ENCODE results near the gene THUMPD1.

Gene THUMPD1

GRCh38 chr16:20750558-20750957 is 8.9 kb upstream of the THUMPD1 start:
- H3K4me3 ChIP-seq (ENCODE audit: low read length), result no peak overlapping the region
- no peak for TF ChIP-seq CTCF (conservative IDR thresholded peaks at IDR 0.05; ENCODE audit: low read length)
- no peak for DNase-seq (ENCODE audit: low read depth)

GRCh38 chr16:20749474-20749873 is 7.9 kb upstream of the THUMPD1 start:
- DNase-seq (ENCODE audit: low read depth), result no peak
- no peak overlapping the region for H3K4me3 ChIP-seq (ENCODE audit: low read length)
- TF ChIP-seq CTCF (conservative IDR thresholded peaks at IDR 0.05; ENCODE audit: low read length), result no peak

- DNase-seq (ENCODE audit: low read depth), result no peak
- H3K4me3 ChIP-seq (ENCODE audit: low read length), result no peak overlapping the region
- TF ChIP-seq CTCF (conservative IDR thresholded peaks at IDR 0.05; ENCODE audit: low read length), result no peak
Observed at GRCh38 chr16:20747030-20747816, 5.6 kb upstream of the THUMPD1 start.

GRCh38 chr16:20746461-20746860 is 4.8 kb upstream of the THUMPD1 start:
- no peak for DNase-seq (ENCODE audit: low read depth)
- TF ChIP-seq CTCF (conservative IDR thresholded peaks at IDR 0.05; ENCODE audit: low read length), result no peak
- no peak overlapping the region for H3K4me3 ChIP-seq (ENCODE audit: low read length)

- TF ChIP-seq CTCF (conservative IDR thresholded peaks at IDR 0.05; ENCODE audit: low read length), result no peak
- no peak for DNase-seq (ENCODE audit: low read depth)
- no peak overlapping the region for H3K4me3 ChIP-seq (ENCODE audit: low read length)
Observed at GRCh38 chr16:20744922-20745440, 3.4 kb upstream of the THUMPD1 start.

- no peak for DNase-seq (ENCODE audit: low read depth)
- no peak for TF ChIP-seq CTCF (conservative IDR thresholded peaks at IDR 0.05; ENCODE audit: low read length)
- no peak overlapping the region for H3K4me3 ChIP-seq (ENCODE audit: low read length)
Observed at GRCh38 chr16:20743591-20743990, 2.0 kb upstream of the THUMPD1 start.

GRCh38 chr16:20740901-20741521 is 607 bp downstream of the THUMPD1 start:
- peak overlapping the region; percentile 100 for H3K4me3 ChIP-seq (ENCODE audit: low read length)
- TF ChIP-seq CTCF (conservative IDR thresholded peaks at IDR 0.05; ENCODE audit: low read length), result no peak
- DNase-seq (ENCODE audit: low read depth), result peak; percentile 68
